GM12872 (cell line): ENCODE data around the gene LCN12.

Experiments used
- CTCF ChIP-seq: IDR thresholded peaks from 3 replicates; pipeline ENCODE4 v1.5.1; 2011; ENCODE audit warnings: low read depth, mild to moderate bottlenecking, low read length, moderate library complexity; ENCODE audit not compliant: insufficient read depth

The LCN12 gene

GRCh38 chr9:136985027-136985602, 33.0 kb downstream of the LCN12 start:
- TF ChIP-seq CTCF, result no peak

GRCh38 chr9:136985853-136986252, 33.8 kb downstream of the LCN12 start:
- TF ChIP-seq CTCF, result no peak

- TF ChIP-seq CTCF, result no peak
These were observed 36.8 kb downstream of the LCN12 start for GRCh38 chr9:136988872-136989271.

- no peak for TF ChIP-seq CTCF
These were observed 38.3 kb downstream of the LCN12 start for GRCh38 chr9:136990242-136990911.

- no peak for TF ChIP-seq CTCF
These were observed 40.1 kb downstream of the LCN12 start, which contains the start of gene PAXX for GRCh38 chr9:136991993-136992818. Gene PAXX (plus strand): TSS chr9:136992422. CDS start chr9:136992444, 22 bp downstream.

- no peak; the same call in 2 of the 3 replicates for TF ChIP-seq CTCF
These were observed 40.8 kb downstream of the LCN12 start for GRCh38 chr9:136992819-136993369.

- no peak for TF ChIP-seq CTCF
These were observed 42.3 kb downstream of the LCN12 start for GRCh38 chr9:136994180-136994887.
